Calu3 (cell line): Measurements from ENCODE around the gene DRC7. TPM values are rescaled to one million over a fixed set of nuclear protein-coding genes. Genes with fewer than 3 reads are reported as not detected.

Source experiments
- Bru-seq: library from RNA; stranded (reverse); fragments of 400-500 nt; gene quantifications from one replicate; lab custom pipeline; 2021; lab: Mats Ljungman, UMichigan
- BruChase-seq, 2 experiments: library from RNA; stranded (reverse); fragments of 400-500 nt; gene quantifications; one replicate each; lab custom pipeline; 2021; lab: Mats Ljungman, UMichigan
- BruUV-seq: library from RNA; stranded (reverse); fragments of 400-500 nt; replicated peaks from 2 replicates; lab custom pipeline; 2021; lab: Mats Ljungman, UMichigan
- CTCF ChIA-PET: fragments of 300-600 bp; sonication (Branson Sonifier 250); formaldehyde crosslinking; loops from one replicate; lab custom pipeline; 2022; ENCODE audit warnings: antibody characterized with exemption; lab: Charles Lee
- DNase-seq: peaks from one replicate; pipeline ENCODE4 v3.0.0; 2022
- H3K27ac Mint-ChIP-seq: one replicate; pipeline ENCODE4 v1.8.0; 2022; ENCODE audit warnings: mixed read lengths; ENCODE audit not compliant: unreplicated experiment
- H3K27me3 Mint-ChIP-seq: one replicate; pipeline ENCODE4 v1.8.0; 2022; ENCODE audit warnings: mixed read lengths; ENCODE audit not compliant: unreplicated experiment
- H3K36me3 Mint-ChIP-seq: one replicate; pipeline ENCODE4 v1.8.0; 2022; ENCODE audit warnings: mild to moderate bottlenecking, moderate library complexity, mixed read lengths; ENCODE audit not compliant: insufficient read depth, unreplicated experiment
- H3K4me1 Mint-ChIP-seq: one replicate; pipeline ENCODE4 v1.8.0; 2022; ENCODE audit warnings: mild to moderate bottlenecking, low read depth, mixed read lengths; ENCODE audit not compliant: unreplicated experiment
- H3K4me3 Mint-ChIP-seq: one replicate; pipeline ENCODE4 v1.8.0; 2022; ENCODE audit warnings: mild to moderate bottlenecking, low read depth, moderate library complexity, mixed read lengths; ENCODE audit not compliant: unreplicated experiment
- H3K9me3 Mint-ChIP-seq: one replicate; pipeline ENCODE4 v1.8.0; 2022; ENCODE audit warnings: low read depth, mixed read lengths; ENCODE audit not compliant: unreplicated experiment
- intact Hi-C: fragments of 100-400 bp; cut with micrococcal nuclease; formaldehyde crosslinking; loops from one replicate; pipeline ENCODE4 v1.10.0; 2022; ENCODE audit not compliant: unreplicated experiment
- long read RNA-seq: library from polyadenylated mRNA; stranded (forward); transcript quantifications from one replicate; pipeline ENCODE4 v2.0.0, GENCODE V29; 2022
- total RNA-seq: library from RNA; stranded (reverse); gene quantifications from 2 replicates; pipeline ENCODE4 v1.2.3, GENCODE V29; 2022
- TF ChIP-seq, protein P1 (sequence below): fragments of 200-600 bp; IDR thresholded peaks from one replicate; pipeline ENCODE4 v1.8.0; 2022; ENCODE audit warnings: antibody characterized with exemption; ENCODE audit not compliant: unreplicated experiment

The DRC7 gene, protein sequence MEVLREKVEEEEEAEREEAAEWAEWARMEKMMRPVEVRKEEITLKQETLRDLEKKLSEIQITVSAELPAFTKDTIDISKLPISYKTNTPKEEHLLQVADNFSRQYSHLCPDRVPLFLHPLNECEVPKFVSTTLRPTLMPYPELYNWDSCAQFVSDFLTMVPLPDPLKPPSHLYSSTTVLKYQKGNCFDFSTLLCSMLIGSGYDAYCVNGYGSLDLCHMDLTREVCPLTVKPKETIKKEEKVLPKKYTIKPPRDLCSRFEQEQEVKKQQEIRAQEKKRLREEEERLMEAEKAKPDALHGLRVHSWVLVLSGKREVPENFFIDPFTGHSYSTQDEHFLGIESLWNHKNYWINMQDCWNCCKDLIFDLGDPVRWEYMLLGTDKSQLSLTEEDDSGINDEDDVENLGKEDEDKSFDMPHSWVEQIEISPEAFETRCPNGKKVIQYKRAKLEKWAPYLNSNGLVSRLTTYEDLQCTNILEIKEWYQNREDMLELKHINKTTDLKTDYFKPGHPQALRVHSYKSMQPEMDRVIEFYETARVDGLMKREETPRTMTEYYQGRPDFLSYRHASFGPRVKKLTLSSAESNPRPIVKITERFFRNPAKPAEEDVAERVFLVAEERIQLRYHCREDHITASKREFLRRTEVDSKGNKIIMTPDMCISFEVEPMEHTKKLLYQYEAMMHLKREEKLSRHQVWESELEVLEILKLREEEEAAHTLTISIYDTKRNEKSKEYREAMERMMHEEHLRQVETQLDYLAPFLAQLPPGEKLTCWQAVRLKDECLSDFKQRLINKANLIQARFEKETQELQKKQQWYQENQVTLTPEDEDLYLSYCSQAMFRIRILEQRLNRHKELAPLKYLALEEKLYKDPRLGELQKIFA
- total RNA-seq (not detected in 2 replicates), Bru-seq, nascent RNA (percentile 8 among the genes with signal in this experiment), BruChase-seq, experiment 1, labeled RNA remaining after a 6-hour chase (percentile 6 among the genes with signal in this experiment), BruChase-seq, experiment 2, labeled RNA remaining after a 2-hour chase (percentile 7 among the genes with signal in this experiment)
- long read RNA-seq, partial matches to known transcripts: 0 of 1 reads
- long read RNA-seq, other reads (novel, unspliced or antisense): 1 of 1 reads

DNA sequence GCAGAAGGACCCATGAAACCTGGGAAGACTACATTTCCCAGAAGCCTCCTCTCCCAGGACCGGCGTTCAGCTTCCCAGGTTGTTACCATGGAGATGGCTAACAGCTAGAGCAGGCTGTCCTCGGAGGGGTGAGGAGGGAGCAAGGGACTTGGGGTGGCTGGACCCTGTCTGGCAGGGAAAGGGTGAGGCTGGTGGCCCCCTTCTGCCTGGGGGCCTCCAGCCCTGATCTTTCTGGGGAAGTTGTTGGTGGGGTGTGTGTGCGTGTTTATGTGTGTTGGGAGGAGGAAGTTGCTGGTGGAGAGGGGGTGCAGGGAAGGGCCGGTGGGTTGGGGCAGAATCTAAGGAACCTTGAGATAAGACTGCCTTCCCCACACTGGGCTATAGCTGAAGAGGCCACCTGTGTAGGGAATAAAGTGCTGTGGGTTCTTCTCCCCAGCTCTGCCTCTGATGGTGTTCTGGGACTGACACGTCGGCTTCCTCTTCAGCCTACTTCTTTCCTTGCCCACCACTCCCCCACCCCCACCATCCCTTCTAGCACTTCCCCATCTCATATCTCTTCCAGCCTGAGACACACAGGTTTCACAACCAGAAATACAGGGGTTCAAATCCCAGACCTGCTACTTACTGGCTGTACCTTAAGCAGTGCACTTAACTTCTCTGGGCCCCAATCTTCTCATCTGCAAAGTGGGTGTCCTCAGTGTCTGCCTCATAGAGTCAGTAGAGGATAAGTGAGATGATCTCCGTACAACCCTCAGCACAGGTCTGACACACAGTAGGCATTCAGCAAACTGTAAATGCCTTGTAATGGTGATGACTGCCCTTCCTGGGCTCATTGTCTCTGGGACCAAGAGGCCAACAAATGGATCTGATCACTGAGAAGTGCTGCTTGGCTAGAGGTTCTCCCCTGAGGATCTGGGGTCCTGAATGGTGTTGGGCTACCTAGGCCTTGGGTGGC lies at the start of gene DRC7:
DRC7 (plus strand) TSS at position 82 of the 955 bp plus-strand sequence. CDS start 3,144 bp downstream, outside the sequence.
- intact Hi-C loops: no loop called here
- TF ChIP-seq, protein P1, sequence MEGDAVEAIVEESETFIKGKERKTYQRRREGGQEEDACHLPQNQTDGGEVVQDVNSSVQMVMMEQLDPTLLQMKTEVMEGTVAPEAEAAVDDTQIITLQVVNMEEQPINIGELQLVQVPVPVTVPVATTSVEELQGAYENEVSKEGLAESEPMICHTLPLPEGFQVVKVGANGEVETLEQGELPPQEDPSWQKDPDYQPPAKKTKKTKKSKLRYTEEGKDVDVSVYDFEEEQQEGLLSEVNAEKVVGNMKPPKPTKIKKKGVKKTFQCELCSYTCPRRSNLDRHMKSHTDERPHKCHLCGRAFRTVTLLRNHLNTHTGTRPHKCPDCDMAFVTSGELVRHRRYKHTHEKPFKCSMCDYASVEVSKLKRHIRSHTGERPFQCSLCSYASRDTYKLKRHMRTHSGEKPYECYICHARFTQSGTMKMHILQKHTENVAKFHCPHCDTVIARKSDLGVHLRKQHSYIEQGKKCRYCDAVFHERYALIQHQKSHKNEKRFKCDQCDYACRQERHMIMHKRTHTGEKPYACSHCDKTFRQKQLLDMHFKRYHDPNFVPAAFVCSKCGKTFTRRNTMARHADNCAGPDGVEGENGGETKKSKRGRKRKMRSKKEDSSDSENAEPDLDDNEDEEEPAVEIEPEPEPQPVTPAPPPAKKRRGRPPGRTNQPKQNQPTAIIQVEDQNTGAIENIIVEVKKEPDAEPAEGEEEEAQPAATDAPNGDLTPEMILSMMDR: no peak
- peak within 1 kb of the TSS; percentile 12 for H3K4me3 Mint-ChIP-seq
- H3K4me1 Mint-ChIP-seq: no peaks in the 10 kb centered on the region
- H3K36me3 Mint-ChIP-seq: no peaks in the 10 kb centered on the region
- no peaks in the 10 kb centered on the region for H3K9me3 Mint-ChIP-seq
- CTCF ChIA-PET: interaction anchor here (0.7 kb wide), 1 partner anchor 10 kb away, joined by 4 read pairs; no protein-coding TSS in a partner anchor
- DNase-seq: peak; percentile 68
- no peak within 1 kb of the TSS for H3K27ac Mint-ChIP-seq
- H3K27me3 Mint-ChIP-seq: peaks cover 12% of the 10 kb centered on the region
- no TSS peak for BruUV-seq

DNA sequence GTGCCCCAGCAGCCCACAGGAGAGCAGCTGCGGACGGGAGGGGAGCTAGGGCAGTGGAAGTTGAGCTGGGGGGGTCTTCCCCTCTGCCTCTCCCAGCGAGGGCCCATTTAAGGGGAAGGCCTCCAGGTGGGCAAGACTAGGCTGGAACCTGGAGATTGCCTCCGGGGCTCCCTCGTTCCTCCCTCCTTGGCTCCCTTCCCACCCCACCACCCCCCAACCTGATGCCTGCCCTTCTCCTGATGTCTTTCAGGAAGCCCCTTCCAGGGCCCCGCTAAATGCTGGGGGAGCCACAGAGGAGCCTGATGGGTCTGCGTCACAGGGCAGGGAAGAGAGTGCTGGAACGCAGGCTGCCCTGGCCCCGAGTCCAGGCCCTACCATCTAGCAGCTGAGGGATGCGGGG lies 49.4 kb upstream of the DRC7 start:
- Mint-ChIP-seq H3K9me3 (no peaks in the 10 kb centered on the region), H3K27me3 (no peaks in the 10 kb centered on the region), H3K4me1 (peaks cover 21% of the 10 kb centered on the region), H3K36me3 (peaks cover 43% of the 10 kb centered on the region), H3K4me3 (no peak overlapping the region), H3K27ac (peak overlapping the region; percentile 21)
- TF ChIP-seq, protein P1: no peak
- DNase-seq: no peak
- BruUV-seq: no TSS peak
- intact Hi-C loops: no loop called here
- CTCF ChIA-PET: interaction anchor here (0.5 to 6.2 kb wide), 5 partner anchors 17 to 93 kb away, joined by 3 to 38 read pairs (median 4); partner anchors contain the start of gene ADGRG1

DNA sequence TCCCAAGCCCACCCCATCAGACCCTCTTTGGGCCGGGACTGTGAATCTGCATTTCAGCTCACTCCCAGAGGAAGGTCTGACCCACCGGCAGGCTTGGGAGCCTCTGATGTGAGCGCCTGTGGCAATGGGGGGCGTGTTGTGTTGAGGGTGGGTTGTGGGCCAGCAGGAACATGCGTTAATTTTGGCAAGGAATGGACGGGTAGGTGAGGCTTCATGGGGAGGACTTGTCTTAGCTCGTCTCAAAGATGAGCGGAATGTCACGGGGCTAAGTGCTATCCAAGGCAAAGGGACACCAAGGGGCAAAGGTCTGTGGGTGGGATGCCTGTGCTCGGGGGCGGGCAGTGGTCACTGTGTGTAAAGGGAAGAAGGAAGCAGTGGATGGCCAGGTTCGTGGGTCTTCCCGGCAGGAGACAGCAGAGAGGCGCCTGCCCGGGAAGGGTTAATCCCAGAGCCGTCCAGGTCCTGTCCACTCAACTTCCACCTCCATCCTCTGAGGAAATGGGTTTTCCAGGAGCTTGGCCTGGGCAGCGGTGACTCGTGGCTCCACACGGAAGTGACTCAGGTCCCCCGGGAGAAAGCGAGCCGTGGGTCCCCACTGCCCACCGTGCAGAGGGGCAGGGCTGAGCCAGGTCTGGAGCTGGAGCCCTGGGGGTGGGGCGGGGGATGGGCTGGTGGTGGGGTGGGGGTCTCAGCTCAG lies 48.8 kb upstream of the DRC7 start:
- H3K27me3 Mint-ChIP-seq: no peaks in the 10 kb centered on the region
- intact Hi-C loops: no loop called here
- H3K4me3 Mint-ChIP-seq: no peak overlapping the region
- no peaks in the 10 kb centered on the region for H3K9me3 Mint-ChIP-seq
- peak overlapping the region; percentile 21 for H3K27ac Mint-ChIP-seq
- CTCF ChIA-PET: interaction anchor here (0.5 to 6.2 kb wide), 6 partner anchors 8 to 93 kb away, joined by 3 to 38 read pairs (median 5); partner anchors contain the start of gene ADGRG1
- TF ChIP-seq, protein P1: no peak
- DNase-seq: no peak
- no TSS peak for BruUV-seq
- peaks cover 21% of the 10 kb centered on the region for H3K4me1 Mint-ChIP-seq
- H3K36me3 Mint-ChIP-seq: peaks cover 44% of the 10 kb centered on the region
